H1 (cell line): ENCODE measurements around the gene GPR42. TPM values are rescaled to one million over a fixed set of nuclear protein-coding genes. Genes with fewer than 3 reads are reported as not detected.

Experiments used
- CTCF ChIA-PET: fragments of 300-600 bp; sonication (Branson Sonifier 250); formaldehyde crosslinking; loops from one replicate; lab custom pipeline; 2021; ENCODE audit not compliant: partially characterized antibody; lab: Charles Lee
- POLR2A ChIA-PET: fragments of 300-600 bp; sonication (Branson Sonifier 250); formaldehyde crosslinking; loops from one replicate; lab custom pipeline; 2021; ENCODE audit warnings: inconsistent platforms; ENCODE audit not compliant: partially characterized antibody; lab: Charles Lee
- DNase-seq, 2 experiments: peaks; one replicate each; pipeline versions ENCODE4 v3.0.0 to v3.0.0-alpha.2; 2010 to 2022; ENCODE audit warnings: low spot score in 2 of 2, low read depth in 1 of 2, mixed read lengths in 1 of 2
- FAIRE-seq: peaks from 2 replicates; lab custom pipeline; 2011; peaks lifted over from hg19 to GRCh38; lab: Jason Lieb, UNC
- H2AFZ ChIP-seq: 2 replicates; pipeline ENCODE4 v1.8.1; 2012; ENCODE audit warnings: low read length, inconsistent platforms
- H2AK5ac ChIP-seq: 2 replicates; pipeline ENCODE4 v1.6.1; 2013; ENCODE audit warnings: low read depth, low read length
- H2BK120ac ChIP-seq: replicated peaks from 2 replicates; pipeline ENCODE3; 2013; ENCODE audit warnings: low read depth, low read length, inconsistent platforms
- H2BK12ac ChIP-seq: 2 replicates; pipeline ENCODE4 v1.6.1; 2013; ENCODE audit warnings: low read depth, low read length
- H2BK15ac ChIP-seq: 2 replicates; pipeline ENCODE4 v1.6.1; 2013; ENCODE audit warnings: low read length
- H2BK20ac ChIP-seq: 2 replicates; pipeline ENCODE4 v1.6.1; 2013; ENCODE audit warnings: low read length
- H2BK5ac ChIP-seq: 2 replicates; pipeline ENCODE4 v1.6.1; 2013; ENCODE audit warnings: low read depth, low read length
- H3K14ac ChIP-seq: 2 replicates; pipeline ENCODE4 v1.6.1; 2013; ENCODE audit warnings: inconsistent platforms; ENCODE audit not compliant: insufficient read length
- H3K18ac ChIP-seq: 2 replicates; pipeline ENCODE4 v1.6.1; 2013; ENCODE audit warnings: low read length; ENCODE audit errors: extremely low read depth
- H3K23ac ChIP-seq: 2 replicates; pipeline ENCODE4 v1.6.1; 2013; ENCODE audit warnings: inconsistent platforms; ENCODE audit not compliant: insufficient read length
- H3K23me2 ChIP-seq: 2 replicates; pipeline ENCODE4 v1.6.1; 2013; ENCODE audit warnings: low read depth, low read length
- H3K27ac ChIP-seq: 2 replicates; pipeline ENCODE4 v1.6.1; 2011; ENCODE audit warnings: low read depth, low read length, inconsistent platforms
- H3K27me3 ChIP-seq, 4 experiments: replicated peaks in 1 of 4; 1 replicate in 1 of 4; 2 replicates in 3 of 4; pipeline versions ENCODE4 v1.6.1 to v1.8.1; 2011 to 2013; ENCODE audit warnings: low read length in 3 of 4, mild to moderate bottlenecking in 3 of 4, inconsistent platforms in 2 of 4, mixed read lengths in 2 of 4, moderate library complexity in 1 of 4; ENCODE audit not compliant: control insufficient read depth in 3 of 4, insufficient read depth in 3 of 4; ENCODE audit errors: extremely low read depth in 1 of 4
- H3K36me3 ChIP-seq, 4 experiments: 2 replicates each; pipeline versions ENCODE4 v1.6.1 to v1.8.1; 2011 to 2013; ENCODE audit warnings: mild to moderate bottlenecking in 4 of 4, low read length in 3 of 4, moderate library complexity in 2 of 4, control low read depth in 1 of 4, inconsistent platforms in 1 of 4; ENCODE audit not compliant: insufficient read depth in 4 of 4, control insufficient read depth in 2 of 4
- H3K4ac ChIP-seq: replicated peaks from 2 replicates; pipeline ENCODE3; 2013; ENCODE audit warnings: low read length, low read depth, mixed read lengths, inconsistent platforms; ENCODE audit not compliant: insufficient read length
- H3K4me1 ChIP-seq, 4 experiments: replicated peaks in 1 of 4; 1 replicate in 1 of 4; 2 replicates in 3 of 4; pipeline versions ENCODE4 v1.6.1 to v1.8.1; 2011 to 2013; ENCODE audit warnings: low read length in 3 of 4, inconsistent platforms in 2 of 4, mixed read lengths in 1 of 4; ENCODE audit not compliant: insufficient read depth in 4 of 4, control insufficient read depth in 3 of 4
- H3K4me2 ChIP-seq, 2 experiments: 2 replicates each; pipeline versions ENCODE4 v1.6.1 to v1.8.1; 2011 to 2013; ENCODE audit warnings: low read depth in 2 of 2, low read length in 2 of 2, control low read depth in 1 of 2, inconsistent platforms in 1 of 2, mild to moderate bottlenecking in 1 of 2; ENCODE audit not compliant: insufficient read depth in 1 of 2
- H3K4me3 ChIP-seq, 4 experiments: fragments of 200-600, 300-600 bp in 1 of 4; sonication (generic), shearing (Covaris generic), sonication (Bioruptor Twin) in 1 of 4; 2 replicates each; pipeline versions ENCODE4 v1.5.1 to v1.8.1; 2011 to 2016; ENCODE audit warnings: low read length in 4 of 4, low read depth in 3 of 4, control low read depth in 2 of 4, inconsistent platforms in 2 of 4, mild to moderate bottlenecking in 2 of 4, mixed read lengths in 1 of 4, moderate library complexity in 1 of 4; ENCODE audit not compliant: insufficient read depth in 2 of 4; ENCODE audit errors: extremely low read depth in 1 of 4
- H3K56ac ChIP-seq: replicated peaks from 2 replicates; pipeline ENCODE3; 2013; ENCODE audit warnings: low read depth, mild to moderate bottlenecking, mixed read lengths, low read length, inconsistent platforms; ENCODE audit not compliant: insufficient read length
- H3K79me1 ChIP-seq: 2 replicates; pipeline ENCODE4 v1.6.1; 2013; ENCODE audit warnings: low read depth, low read length, control low read depth
- H3K79me2 ChIP-seq, 2 experiments: 2 replicates each; pipeline versions ENCODE4 v1.6.1 to v1.8.1; 2012 to 2013; ENCODE audit warnings: low read length in 2 of 2, mild to moderate bottlenecking in 2 of 2, inconsistent platforms in 1 of 2; ENCODE audit not compliant: insufficient read depth in 2 of 2, control insufficient read depth in 1 of 2
- H3K9ac ChIP-seq, 4 experiments: replicated peaks in 1 of 4; 1 replicate in 1 of 4; 2 replicates in 3 of 4; pipeline versions ENCODE4 v1.6.1 to v1.8.1; 2011 to 2013; ENCODE audit warnings: low read depth in 3 of 4, low read length in 3 of 4, control low read depth in 2 of 4, mild to moderate bottlenecking in 2 of 4, moderate library complexity in 2 of 4, inconsistent platforms in 1 of 4; ENCODE audit errors: extremely low read depth in 1 of 4
- H3K9me3 ChIP-seq, 2 experiments: 2 replicates each; pipeline versions ENCODE4 v1.6.1 to v1.8.1; 2012 to 2013; ENCODE audit warnings: mild to moderate bottlenecking in 2 of 2, moderate library complexity in 2 of 2, control low read depth in 1 of 2, inconsistent platforms in 1 of 2, low read depth in 1 of 2, low read length in 1 of 2, mixed read lengths in 1 of 2; ENCODE audit not compliant: insufficient read depth in 2 of 2
- H4K20me1 ChIP-seq, 2 experiments: replicated peaks in 1 of 2; 2 replicates each; pipeline versions ENCODE3 to v1.8.1; 2011 to 2013; ENCODE audit warnings: inconsistent platforms in 2 of 2, low read length in 2 of 2, mild to moderate bottlenecking in 1 of 2; ENCODE audit not compliant: insufficient read depth in 2 of 2, control insufficient read depth in 1 of 2
- H4K5ac ChIP-seq: 2 replicates; pipeline ENCODE4 v1.6.1; 2013; ENCODE audit warnings: low read length, low read depth, mixed read lengths, inconsistent platforms; ENCODE audit not compliant: insufficient read length
- H4K8ac ChIP-seq: 2 replicates; pipeline ENCODE4 v1.8.0; 2013; ENCODE audit warnings: mild to moderate bottlenecking, moderate library complexity, low read length, inconsistent platforms; ENCODE audit not compliant: insufficient read depth; ENCODE audit errors: extremely low read depth
- H4K91ac ChIP-seq: replicated peaks from 2 replicates; pipeline ENCODE3; 2013; ENCODE audit warnings: low read length, mixed read lengths, inconsistent platforms; ENCODE audit not compliant: insufficient read length
- SIN3A ChIP-seq, 2 experiments: IDR thresholded peaks in 1 of 2; conservative IDR thresholded peaks in 1 of 2; 2 replicates each; pipeline ENCODE4 v1.6.1; 2011 to 2012; ENCODE audit warnings: low read length in 2 of 2, improper control_type of control experiment in 1 of 2, low read depth in 1 of 2, mild to moderate bottlenecking in 1 of 2
- USF2 ChIP-seq: IDR thresholded peaks from 2 replicates; pipeline ENCODE4 v1.6.1; 2011; ENCODE audit warnings: low read length, improper control_type of control experiment
- WGBS, 2 experiments: shearing (Covaris generic) in 1 of 2; methylation state at CpG; one replicate each; pipeline versions ENCODE4 v1.1.6 to v1.1.7; 2013 to 2015; ENCODE audit warnings: low lambda C conversion rate in 2 of 2, mixed read lengths in 2 of 2, inconsistent platforms in 1 of 2, low coverage in 1 of 2, missing lambda C conversion rate in 1 of 2; ENCODE audit not compliant: insufficient replicate concordance in 2 of 2, insufficient coverage in 1 of 2, insufficient read length in 1 of 2; ENCODE audit errors: extremely low coverage in 1 of 2, missing lambda C conversion rate in 1 of 2; 5-methylcytosine and 5-hydroxymethylcytosine counted together
- polyA plus RNA-seq, 7 experiments: library from polyadenylated mRNA; depleted of rRNA in 3 of 7; stranded (reverse) in 5 of 7; unstranded in 2 of 7; fragments of >200 nt in 5 of 7; fragments of 200-250 nt in 2 of 7; gene quantifications; 1 replicate in 5 of 7; 2 replicates in 1 of 7; 4 replicates in 1 of 7; pipeline versions ENCODE4 v1.2.1 to v1.2.3, GENCODE V29; 2011 to 2013; ENCODE audit warnings: missing spikeins in 2 of 7, mixed read lengths in 2 of 7
- total RNA-seq: library from RNA; stranded (reverse); fragmentation: NEBNext Ultra II Directional; extraction: Animal tissue kit (Norgen Biotek cat#: 25700); gene quantifications from 2 replicates; pipeline ENCODE4 v1.2.1, GENCODE V29; 2021

GPR42 gene
- total and polyA plus RNA-seq, 2 of the 8 experiments (the other 6 are each of a cell fraction or from before 2014, with no cell fraction given), result not detected

- H3K23ac ChIP-seq, result no peak overlapping the region
- no peak overlapping the region; the same call in 1 of the 2 replicates for H4K8ac ChIP-seq
- DNase-seq, result no peak
- no peak overlapping the region for H3K27ac ChIP-seq
- no peak overlapping the region for H2BK120ac ChIP-seq
- H4K5ac ChIP-seq, result no peak overlapping the region
- H4K91ac ChIP-seq, result no peak overlapping the region
- no peaks in the 10 kb centered on the region for H3K23me2 ChIP-seq
- no peak overlapping the region for H2BK5ac ChIP-seq
- no peaks in the 10 kb centered on the region for H3K9me3 ChIP-seq
- H3K27me3 ChIP-seq, result no peaks in the 10 kb centered on the region; a peak in 1 of 7 replicates
- H3K9ac ChIP-seq, result no peak overlapping the region
- H3K4me2 ChIP-seq, result no peak overlapping the region
- H2AFZ ChIP-seq, result no peak overlapping the region
- H2BK20ac ChIP-seq, result no peak overlapping the region
- no peak overlapping the region for H3K18ac ChIP-seq
- H3K4me1 ChIP-seq, result no peaks in the 10 kb centered on the region
- H3K79me1 ChIP-seq, result no peaks in the 10 kb centered on the region
- H3K14ac ChIP-seq, result no peak overlapping the region
- H3K79me2 ChIP-seq, result no peaks in the 10 kb centered on the region
- no peak for FAIRE-seq
- 87% methylated on average over 6 of the region's 6 CpGs; no CpG with 5 or more reads in 1 of the 2 experiments for WGBS, 2 experiments
- H3K4ac ChIP-seq, result no peak overlapping the region
- no peak overlapping the region for H3K4me3 ChIP-seq
- ChIA-PET POLR2A (no interaction called here), CTCF (interaction anchor here (0.7 to 0.9 kb wide), 3 partner anchors 8 to 352 kb away, joined by 3 read pairs; no protein-coding TSS in a partner anchor)
- H2BK12ac ChIP-seq, result no peak overlapping the region
- H3K56ac ChIP-seq, result no peak overlapping the region
- H2AK5ac ChIP-seq, result no peak overlapping the region
- no peak overlapping the region for H2BK15ac ChIP-seq
- no peaks in the 10 kb centered on the region for H3K36me3 ChIP-seq
- H4K20me1 ChIP-seq, result no peaks in the 10 kb centered on the region
- no peak for TF ChIP-seq SIN3A (conservative IDR thresholded peaks at IDR 0.05 in 1 of 2, IDR thresholded peaks at IDR 0.05 in 1 of 2; ENCODE audit: low read depth in 1 of 2, low read length in 2 of 2)
- no peak for TF ChIP-seq USF2
These were observed 36.8 kb downstream of the GPR42 start for GRCh38 chr19:35407619-35408018.
